GM06990 (cell line): ENCODE measurements around the gene DZIP1.

Experiments used
- DNase-seq: peaks from one replicate; pipeline ENCODE4 v3.0.0-alpha.2; 2011; ENCODE audit not compliant: insufficient read length; ENCODE audit errors: extremely low read depth
- H3K27me3 ChIP-seq: replicated peaks from 2 replicates; pipeline ENCODE4 v1.6.0; 2011; ENCODE audit warnings: low read length; ENCODE audit not compliant: control insufficient read depth, insufficient read depth
- H3K36me3 ChIP-seq: 2 replicates; pipeline ENCODE4 v1.5.1; 2011; ENCODE audit warnings: low read length; ENCODE audit not compliant: control insufficient read depth, insufficient read depth
- H3K4me3 ChIP-seq: replicated peaks from 2 replicates; pipeline ENCODE4 v1.5.1; 2011; ENCODE audit warnings: low read depth, mild to moderate bottlenecking, control low read depth, low read length
- CTCF ChIP-seq: IDR thresholded peaks from 2 replicates; pipeline ENCODE4 v1.5.1; 2011; ENCODE audit warnings: low read length, control low read depth, mild to moderate bottlenecking, inconsistent platforms; ENCODE audit not compliant: insufficient read depth, poor library complexity, severe bottlenecking

Gene DZIP1

GRCh38 chr13:95559100-95559499 is 85.4 kb downstream of the DZIP1 start:
- Histone ChIP-seq H3K4me3 (no peak overlapping the region), H3K27me3 (no peaks in the 10 kb centered on the region)
- no peak for TF ChIP-seq CTCF

GRCh38 chr13:95557013-95557412 is 87.5 kb downstream of the DZIP1 start:
- no peak for DNase-seq
- no peak for TF ChIP-seq CTCF
- Histone ChIP-seq H3K4me3 (no peak overlapping the region), H3K36me3 (no peaks in the 10 kb centered on the region), H3K27me3 (no peaks in the 10 kb centered on the region; the same call in 1 of the 2 replicates)

More at GRCh38 chr13:95559100-95559499, 85.4 kb downstream of the DZIP1 start:
- no peaks in the 10 kb centered on the region for H3K36me3 ChIP-seq
- no peak for DNase-seq

GRCh38 chr13:95553581-95554385 is 90.7 kb downstream of the DZIP1 start:
- H3K4me3 ChIP-seq, result no peak overlapping the region
- peaks cover 1% of the 10 kb centered on the region for H3K27me3 ChIP-seq
- TF ChIP-seq CTCF, result no peak
- no peaks in the 10 kb centered on the region for H3K36me3 ChIP-seq
- no peak for DNase-seq

- no peak within 1 kb of the TSS for H3K4me3 ChIP-seq
- DNase-seq, result no peak
- peaks cover 1% of the 10 kb centered on the region for H3K27me3 ChIP-seq
- no peaks in the 10 kb centered on the region for H3K36me3 ChIP-seq
- TF ChIP-seq CTCF, result no peak
Observed at GRCh38 chr13:95552539-95553441, 91.7 kb downstream of the DZIP1 start, which contains the start of gene CLDN10. TSS of gene CLDN10 (plus strand) at chr13:95552720. CDS start at chr13:95552754, 34 bp downstream.

GRCh38 chr13:95552208-95552538 is 92.3 kb downstream of the DZIP1 start:
- no peak for DNase-seq
- Histone ChIP-seq H3K27me3 (peaks cover 1% of the 10 kb centered on the region), H3K36me3 (no peaks in the 10 kb centered on the region), H3K4me3 (no peak overlapping the region)
- TF ChIP-seq CTCF, result no peak
